ENCODE measurements around the gene SGO2. TPM values are rescaled to one million over a fixed set of nuclear protein-coding genes. Genes with fewer than 3 reads are reported as not detected.

SGO2 gene
- total and polyA plus RNA-seq, 2 donors (not counting 3 experiments of a cell fraction or from before 2014, with no cell fraction given), result 1.7 to 20.5 TPM

- Histone ChIP-seq H2AFZ (ENCODE audit: low read depth, low read length) (no peak overlapping the region), H3K36me3 (ENCODE audit: control insufficient read depth in 2 of 2, extremely low read depth in 1 of 2, insufficient read depth in 2 of 2, low read length in 2 of 2) (no peaks in the 10 kb centered on the region), H3K4me3 (replicated peaks in 1 of 3; ENCODE audit: insufficient read depth in 1 of 3, low read depth in 1 of 3, low read length in 3 of 3) (no peak overlapping the region), H3K79me2 (ENCODE audit: control insufficient read depth, insufficient read depth, low read length) (no peaks in the 10 kb centered on the region), H4K20me1 (replicated peaks; ENCODE audit: control insufficient read depth, extremely low read depth, insufficient read depth, low read length) (no peaks in the 10 kb centered on the region), H3K27ac (ENCODE audit: insufficient read depth, low read depth, low read length) (no peak overlapping the region), H3K9me3 (replicated peaks; ENCODE audit: control insufficient read depth, insufficient read depth, low read length) (no peaks in the 10 kb centered on the region), H3K27me3 (ENCODE audit: control insufficient read depth in 2 of 2, insufficient read depth in 2 of 2, low read length in 2 of 2) (no peaks in the 10 kb centered on the region), H3K4me2 (ENCODE audit: insufficient read depth, low read length) (no peak overlapping the region), H3K9me1 (replicated peaks; ENCODE audit: control insufficient read depth, extremely low read depth, insufficient read depth, low read length) (no peaks in the 10 kb centered on the region), H3K9ac (replicated peaks; ENCODE audit: extremely low read depth, insufficient read depth, low read length) (no peak overlapping the region), H3K4me1 (ENCODE audit: control insufficient read depth, extremely low read depth, insufficient read depth, low read length) (no peaks in the 10 kb centered on the region)
- no peak for DNase-seq (ENCODE audit: low read depth, low spot score)
- ChIA-PET POLR2A (no interaction called here), CTCF (interaction anchor here (0.8 to 6.5 kb wide), 11 partner anchors 10 to 511 kb away, joined by 3 to 149 read pairs (median 14); partner anchors contain the start of gene KCTD18)
- intact Hi-C loops (cut with micrococcal nuclease), result loop anchor here (10.0 kb wide), 1 partner anchor 251 kb away; no protein-coding TSS in a partner anchor
- TF ChIP-seq, protein P1, sequence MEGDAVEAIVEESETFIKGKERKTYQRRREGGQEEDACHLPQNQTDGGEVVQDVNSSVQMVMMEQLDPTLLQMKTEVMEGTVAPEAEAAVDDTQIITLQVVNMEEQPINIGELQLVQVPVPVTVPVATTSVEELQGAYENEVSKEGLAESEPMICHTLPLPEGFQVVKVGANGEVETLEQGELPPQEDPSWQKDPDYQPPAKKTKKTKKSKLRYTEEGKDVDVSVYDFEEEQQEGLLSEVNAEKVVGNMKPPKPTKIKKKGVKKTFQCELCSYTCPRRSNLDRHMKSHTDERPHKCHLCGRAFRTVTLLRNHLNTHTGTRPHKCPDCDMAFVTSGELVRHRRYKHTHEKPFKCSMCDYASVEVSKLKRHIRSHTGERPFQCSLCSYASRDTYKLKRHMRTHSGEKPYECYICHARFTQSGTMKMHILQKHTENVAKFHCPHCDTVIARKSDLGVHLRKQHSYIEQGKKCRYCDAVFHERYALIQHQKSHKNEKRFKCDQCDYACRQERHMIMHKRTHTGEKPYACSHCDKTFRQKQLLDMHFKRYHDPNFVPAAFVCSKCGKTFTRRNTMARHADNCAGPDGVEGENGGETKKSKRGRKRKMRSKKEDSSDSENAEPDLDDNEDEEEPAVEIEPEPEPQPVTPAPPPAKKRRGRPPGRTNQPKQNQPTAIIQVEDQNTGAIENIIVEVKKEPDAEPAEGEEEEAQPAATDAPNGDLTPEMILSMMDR (IDR thresholded peaks at IDR 0.05; ENCODE audit: extremely low read depth in 1 of 2, insufficient read depth in 1 of 2, low read depth in 1 of 2, low read length in 2 of 2), result peak; percentile 6 to 33
- TF ChIP-seq EZH2 (IDR thresholded peaks at IDR 0.05; ENCODE audit: borderline replicate concordance, low read depth, low read length, severe bottlenecking), result no peak
- dilution Hi-C loops (cut with MboI; ENCODE audit: extremely low pct_ligation_motif_present, low sequenced_read_pairs), result no loop called here
- no TSS peak for BruUV-seq (replicated peaks)
- FAIRE-seq, result no peak
Measured at GRCh38 chr2:200483729-200484198, 42.2 kb upstream of the SGO2 start.

GRCh38 chr2:200484934-200485333 is 41.1 kb upstream of the SGO2 start:
- Histone ChIP-seq H3K27me3 (ENCODE audit: control insufficient read depth in 2 of 2, insufficient read depth in 2 of 2, low read length in 2 of 2) (no peaks in the 10 kb centered on the region), H3K79me2 (ENCODE audit: control insufficient read depth, insufficient read depth, low read length) (no peaks in the 10 kb centered on the region), H3K9me3 (replicated peaks; ENCODE audit: control insufficient read depth, insufficient read depth, low read length) (no peaks in the 10 kb centered on the region), H2AFZ (ENCODE audit: low read depth, low read length) (no peak overlapping the region), H3K4me1 (ENCODE audit: control insufficient read depth, extremely low read depth, insufficient read depth, low read length) (no peaks in the 10 kb centered on the region), H3K27ac (ENCODE audit: insufficient read depth, low read depth, low read length) (no peak overlapping the region), H4K20me1 (replicated peaks; ENCODE audit: control insufficient read depth, extremely low read depth, insufficient read depth, low read length) (no peaks in the 10 kb centered on the region), H3K4me2 (ENCODE audit: insufficient read depth, low read length) (no peak overlapping the region), H3K4me3 (replicated peaks in 1 of 3; ENCODE audit: insufficient read depth in 1 of 3, low read depth in 1 of 3, low read length in 3 of 3) (no peak overlapping the region), H3K36me3 (ENCODE audit: control insufficient read depth in 2 of 2, extremely low read depth in 1 of 2, insufficient read depth in 2 of 2, low read length in 2 of 2) (no peaks in the 10 kb centered on the region), H3K9me1 (replicated peaks; ENCODE audit: control insufficient read depth, extremely low read depth, insufficient read depth, low read length) (no peaks in the 10 kb centered on the region), H3K9ac (replicated peaks; ENCODE audit: extremely low read depth, insufficient read depth, low read length) (no peak overlapping the region)
- DNase-seq (ENCODE audit: low read depth, low spot score), result no peak
- POLR2A ChIA-PET, result no interaction called here
- no TSS peak for BruUV-seq (replicated peaks)
- dilution Hi-C loops (cut with MboI; ENCODE audit: extremely low pct_ligation_motif_present, low sequenced_read_pairs), result no loop called here
- TF ChIP-seq EZH2 (IDR thresholded peaks at IDR 0.05; ENCODE audit: borderline replicate concordance, low read depth, low read length, severe bottlenecking) (no peak), MYC (IDR thresholded peaks at IDR 0.05; ENCODE audit: low read depth, low read length) (no peak), GATA2 (IDR thresholded peaks at IDR 0.05; ENCODE audit: insufficient read depth, insufficient read length, low read depth, low read length) (no peak), FOS (IDR thresholded peaks at IDR 0.05; ENCODE audit: borderline replicate concordance, insufficient read depth, low read length) (no peak), POLR2AphosphoS5 (IDR thresholded peaks at IDR 0.05; ENCODE audit: insufficient read depth, low read depth, low read length) (no peak), JUN (IDR thresholded peaks at IDR 0.05; ENCODE audit: borderline replicate concordance, insufficient read depth, insufficient read length, low read depth) (no peak), POLR2A (IDR thresholded peaks at IDR 0.05; ENCODE audit: low read depth, low read length) (no peak)
- TF ChIP-seq, protein P2, sequence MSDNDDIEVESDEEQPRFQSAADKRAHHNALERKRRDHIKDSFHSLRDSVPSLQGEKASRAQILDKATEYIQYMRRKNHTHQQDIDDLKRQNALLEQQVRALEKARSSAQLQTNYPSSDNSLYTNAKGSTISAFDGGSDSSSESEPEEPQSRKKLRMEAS (IDR thresholded peaks at IDR 0.05; ENCODE audit: insufficient read depth, insufficient read length), result no peak
- TF ChIP-seq, protein P1 (IDR thresholded peaks at IDR 0.05; ENCODE audit: extremely low read depth in 1 of 2, insufficient read depth in 1 of 2, low read depth in 1 of 2, low read length in 2 of 2), result no peak
- no peak for FAIRE-seq
- CTCF ChIA-PET, result interaction anchor here (1.1 to 6.5 kb wide), 7 partner anchors 9 to 512 kb away, joined by 3 to 149 read pairs (median 14); no protein-coding TSS in a partner anchor
- intact Hi-C loops (cut with micrococcal nuclease), result loop anchor here (10.0 kb wide), 1 partner anchor 250 kb away; no protein-coding TSS in a partner anchor
